ENCODE results near the gene CDH13.

DNA sequence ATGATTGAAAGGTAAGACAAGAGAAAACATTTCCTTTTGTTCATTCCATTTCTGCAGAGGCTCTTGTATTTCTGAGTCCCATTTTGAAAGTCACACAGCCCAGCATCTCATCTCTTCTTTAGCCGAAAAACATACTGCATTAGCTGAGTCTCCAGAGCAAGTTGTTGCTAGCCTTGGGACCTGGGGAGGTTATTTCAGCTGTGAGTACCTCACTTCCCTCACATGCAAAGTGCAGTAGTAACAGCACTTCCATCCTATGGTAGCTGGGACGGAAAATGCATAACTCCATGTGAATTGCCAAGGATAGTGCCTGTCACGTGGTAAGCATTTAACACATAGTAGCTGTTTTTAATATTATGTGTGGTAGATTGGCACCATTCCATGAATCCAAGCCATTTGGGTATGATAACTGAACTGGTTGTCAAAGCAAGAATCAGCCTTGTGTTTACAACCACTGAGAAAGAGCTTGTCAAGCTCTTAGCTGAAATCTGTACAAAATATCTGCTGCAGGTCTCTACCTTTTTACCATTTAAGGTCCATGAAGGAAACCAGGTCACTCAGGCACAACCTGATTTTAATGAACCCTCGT, 345.7 kb downstream of the CDH13 start:
- TF ChIP-seq CTCF (IDR thresholded peaks at IDR 0.05; ENCODE audit: control extremely low read depth in 1 of 3, insufficient read depth in 1 of 3, low read depth in 1 of 3, low read length in 3 of 3) (no peak), BCL11A (IDR thresholded peaks at IDR 0.05; ENCODE audit: low read depth in 2 of 2, low read length in 2 of 2) (no peak), POLR2A (IDR thresholded peaks at IDR 0.05; ENCODE audit: control extremely low read depth in 1 of 2, low read depth in 2 of 2, low read length in 2 of 2) (no peak), HDAC2 (IDR thresholded peaks at IDR 0.05; ENCODE audit: borderline replicate concordance in 1 of 2, low read depth in 2 of 2, low read length in 2 of 2) (no peak), JUN (IDR thresholded peaks at IDR 0.05; ENCODE audit: low read depth, low read length) (no peak), SRF (IDR thresholded peaks at IDR 0.05; ENCODE audit: low read depth, low read length) (no peak), EZH2 (IDR thresholded peaks at IDR 0.05; ENCODE audit: low read depth, low read length, severe bottlenecking) (no peak), RAD21 (IDR thresholded peaks at IDR 0.05 in 1 of 2, conservative IDR thresholded peaks at IDR 0.05 in 1 of 2; ENCODE audit: low read depth in 2 of 2, low read length in 2 of 2) (no peak), TEAD4 (IDR thresholded peaks at IDR 0.05; ENCODE audit: low read depth, low read length) (no peak), POLR2AphosphoS5 (IDR thresholded peaks at IDR 0.05; ENCODE audit: low read depth, low read length) (no peak), EP300 (IDR thresholded peaks at IDR 0.05; ENCODE audit: borderline replicate concordance in 1 of 2, low read depth in 2 of 2, low read length in 2 of 2) (no peak)
